Brain microvascular endothelial cell (primary cell): ENCODE data around the gene HSD17B14.
"Not testable (repeated sequence)": the region's sequence is repeated elsewhere in the genome, so short reads cannot be mapped to it uniquely, and the experiment has no call there.

ENCODE experiments used
- DNase-seq: peaks from one replicate; pipeline ENCODE4 v3.0.0-alpha.2; 2020
- H3K27ac ChIP-seq: fragments of 250-450 bp; sonication (Bioruptor Pico); 2 replicates; pipeline ENCODE4 v1.5.1; 2020; ENCODE audit warnings: mild to moderate bottlenecking, moderate library complexity
- H3K27me3 ChIP-seq: fragments of 250-450 bp; sonication (Bioruptor Pico); replicated peaks from 2 replicates; pipeline ENCODE4 v1.5.1; 2020; ENCODE audit warnings: mild to moderate bottlenecking
- H3K36me3 ChIP-seq: fragments of 250-450 bp; sonication (Bioruptor Pico); replicated peaks from 2 replicates; pipeline ENCODE4 v1.5.1; 2020; ENCODE audit warnings: mild to moderate bottlenecking
- H3K4me3 ChIP-seq: 2 replicates; pipeline ENCODE4 v1.5.1; 2011; ENCODE audit warnings: low read depth, mild to moderate bottlenecking, control low read depth, low read length, moderate library complexity
- CTCF ChIP-seq: IDR thresholded peaks from 2 replicates; pipeline ENCODE4 v1.5.1; 2011; ENCODE audit warnings: low read depth, mild to moderate bottlenecking, moderate library complexity, low read length, control low read depth, inconsistent platforms; ENCODE audit errors: missing control alignments
- in situ Hi-C: cut with HindIII; loops from 2 replicates; pipeline ENCODE4 v1.10.0; 2017; ENCODE audit warnings: low sequenced_read_pairs, low pct_ligation_motif_present

HSD17B14 gene

GRCh38 chr19:48795055-48795684, 41.1 kb downstream of the HSD17B14 start:
- in situ Hi-C loops, result loop anchor here (10.0 kb wide), 1 partner anchor 50 kb away; no protein-coding TSS in a partner anchor
- Histone ChIP-seq H3K4me3 (peak overlapping the region; percentile 67), H3K36me3 (no peaks in the 10 kb centered on the region), H3K27ac (peak overlapping the region; percentile 36), H3K27me3 (no peaks in the 10 kb centered on the region)
- TF ChIP-seq CTCF, result peak; percentile 95
- peak; percentile 93 for DNase-seq

- TF ChIP-seq CTCF, result no peak
- no peak for DNase-seq
- in situ Hi-C loops, result loop anchor here (10.0 kb wide), 1 partner anchor 51 kb away; no protein-coding TSS in a partner anchor
- Histone ChIP-seq H3K4me3 (no peak overlapping the region), H3K36me3 (no peaks in the 10 kb centered on the region), H3K27ac (no peak overlapping the region), H3K27me3 (no peaks in the 10 kb centered on the region)
Measured at GRCh38 chr19:48794291-48794690, 42.0 kb downstream of the HSD17B14 start.

GRCh38 chr19:48793271-48793670, 43.0 kb downstream of the HSD17B14 start:
- Histone ChIP-seq H3K4me3 (no peak overlapping the region), H3K36me3 (no peaks in the 10 kb centered on the region), H3K27ac (no peak overlapping the region), H3K27me3 (no peaks in the 10 kb centered on the region)
- in situ Hi-C loops, result loop anchor here (10.0 kb wide), 1 partner anchor 52 kb away; no protein-coding TSS in a partner anchor
- no peak for DNase-seq
- TF ChIP-seq CTCF, result no peak

DNA sequence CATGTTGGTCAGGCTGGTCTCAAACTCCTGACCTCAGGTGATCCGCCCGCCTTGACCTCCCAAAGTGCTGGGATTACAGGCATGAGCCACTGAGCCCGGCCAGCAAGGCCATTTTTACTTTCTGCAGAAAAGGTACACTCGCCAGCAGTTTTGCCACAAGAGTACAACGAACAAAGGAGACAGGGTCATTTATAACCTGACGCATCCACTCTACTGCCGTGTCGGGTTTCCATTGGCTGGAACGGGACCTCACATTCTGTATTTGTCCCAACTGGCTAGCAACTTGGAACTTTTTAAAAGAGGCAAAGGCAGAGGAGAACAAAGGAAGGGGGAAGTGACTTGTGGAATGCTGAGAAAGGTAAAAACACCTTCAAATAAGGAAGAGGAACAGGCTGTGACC, 49.0 kb downstream of the HSD17B14 start:
- H3K36me3 ChIP-seq, DNase-seq, H3K27ac ChIP-seq, H3K4me3 ChIP-seq, in situ Hi-C loops, H3K27me3 ChIP-seq: not testable (repeated sequence)

DNA sequence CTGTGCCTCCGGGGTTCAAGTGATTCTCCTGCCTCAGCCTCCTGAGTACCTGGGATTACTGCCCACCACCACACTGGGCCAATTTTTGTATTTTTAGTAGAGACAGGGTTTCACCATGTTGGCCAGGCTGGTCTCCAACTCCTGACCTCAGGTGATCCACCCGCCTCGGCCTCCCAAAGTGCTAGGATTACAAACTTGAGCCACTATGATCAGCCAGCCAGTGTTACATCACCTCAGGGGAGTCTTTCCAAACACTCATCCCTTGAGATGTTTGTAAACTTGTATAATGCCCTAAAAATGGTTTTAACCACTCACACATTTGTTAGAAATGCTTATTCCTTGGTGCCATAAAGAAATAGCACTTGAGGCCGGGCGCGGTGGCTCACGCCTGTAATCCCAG, 49.9 kb downstream of the HSD17B14 start:
- H3K27me3 ChIP-seq, in situ Hi-C loops, H3K36me3 ChIP-seq, H3K4me3 ChIP-seq, DNase-seq, H3K27ac ChIP-seq: not testable (repeated sequence)

DNA sequence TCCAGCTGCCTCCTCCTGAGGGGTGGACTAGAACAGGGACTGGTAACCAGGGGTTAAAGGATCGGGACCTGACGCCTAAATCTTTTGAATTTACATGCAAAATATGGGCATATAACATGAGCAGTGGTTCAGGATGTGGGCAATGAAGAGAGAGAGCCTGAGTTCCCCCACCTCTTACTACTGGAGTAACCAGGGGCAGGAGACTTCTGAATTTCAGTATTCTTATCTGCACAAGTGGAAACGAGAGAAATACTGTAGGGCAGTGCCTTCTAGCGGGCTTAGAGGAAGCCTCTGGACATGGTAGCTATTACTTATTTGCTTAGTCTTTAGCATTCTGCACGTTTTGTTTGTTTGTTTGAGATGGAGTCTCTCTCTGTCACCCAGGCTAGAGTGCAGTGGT, 51.8 kb downstream of the HSD17B14 start:
- Histone ChIP-seq H3K27ac (no peak overlapping the region), H3K27me3 (no peaks in the 10 kb centered on the region), H3K4me3 (no peak overlapping the region), H3K36me3 (no peaks in the 10 kb centered on the region)
- in situ Hi-C loops, result no loop called here
- DNase-seq, result no peak
- peak; percentile 34 for TF ChIP-seq CTCF

DNA sequence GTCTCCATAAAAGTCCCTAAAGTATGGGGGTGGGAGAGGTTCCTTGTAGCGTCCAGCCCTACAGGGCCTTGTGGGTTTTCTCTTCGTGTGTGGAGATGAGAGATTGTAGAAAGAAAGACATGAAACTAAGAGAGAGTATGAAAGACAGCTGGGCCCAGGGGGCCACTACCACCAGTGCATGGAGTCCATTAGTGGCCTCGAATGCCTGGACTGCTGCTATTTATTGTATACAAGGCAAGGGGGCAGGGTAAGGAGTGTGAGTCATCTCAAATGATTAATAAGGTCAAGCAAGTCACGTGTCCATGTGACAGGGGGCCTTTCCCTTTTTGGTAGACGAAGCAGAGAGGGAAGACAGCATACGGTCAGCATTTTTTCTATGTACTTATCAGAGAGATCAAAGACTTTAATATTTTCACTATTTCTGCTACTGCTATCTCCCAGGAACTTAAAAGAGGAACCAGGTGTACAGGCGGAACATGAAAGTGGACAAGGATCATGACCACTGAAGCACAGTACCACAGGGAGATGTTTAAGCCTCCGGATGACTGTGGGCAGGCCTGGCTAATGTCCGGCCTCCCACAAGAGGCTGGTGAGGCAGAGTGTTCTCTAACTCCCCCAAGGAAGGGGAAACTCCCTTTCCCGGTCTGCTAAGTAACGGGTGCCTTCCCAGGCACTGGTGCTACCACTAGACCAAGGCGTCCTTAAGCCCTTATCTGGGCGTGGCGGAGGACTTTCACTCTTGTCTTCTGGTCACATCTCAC, 55.5 kb downstream of the HSD17B14 start:
- Histone ChIP-seq H3K27ac (no peak overlapping the region), H3K27me3 (no peaks in the 10 kb centered on the region), H3K4me3 (no peak overlapping the region), H3K36me3 (no peaks in the 10 kb centered on the region)
- in situ Hi-C loops, result no loop called here
- DNase-seq, result peak; percentile 52
- TF ChIP-seq CTCF, result no peak
